ENCODE results near the gene IQCF6. TPM values are rescaled to one million over a fixed set of nuclear protein-coding genes. Genes with fewer than 3 reads are reported as not detected.
"Not testable (repeated sequence)": the region's sequence is repeated elsewhere in the genome, so short reads cannot be mapped to it uniquely, and the experiment has no call there.

The IQCF6 gene
- total and polyA plus RNA-seq, 2 of the 13 experiments (the other 11 are each of a cell fraction or from before 2014, with no cell fraction given) = not detected

DNA sequence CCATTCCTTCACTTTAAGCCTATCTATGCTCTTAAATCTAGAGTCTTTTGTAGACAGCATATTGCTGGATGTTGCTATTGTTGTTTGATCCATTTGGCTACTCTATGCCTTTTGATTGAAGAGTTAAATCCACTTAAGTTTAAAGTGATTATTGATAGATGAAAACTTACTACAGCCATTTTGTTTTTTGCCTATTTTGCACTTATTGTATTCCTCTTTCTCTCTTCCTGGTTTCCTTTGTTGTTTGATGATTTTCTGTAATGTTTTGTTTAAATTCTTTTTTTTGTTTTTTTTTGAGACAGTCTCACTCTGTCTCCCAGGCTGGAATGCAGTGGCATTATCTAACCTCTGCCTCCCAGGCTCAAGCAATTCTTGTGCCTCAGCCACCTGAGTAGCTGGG lies 19.8 kb downstream of the IQCF6 start:
- Histone ChIP-seq H3K4me2 (ENCODE audit: low read depth, low read length) (no peak overlapping the region), H4K20me1 (ENCODE audit: insufficient read depth, low read length) (no peaks in the 10 kb centered on the region), H2AFZ (ENCODE audit: low read length) (no peak overlapping the region), H3K36me3 (replicated peaks in 1 of 2; ENCODE audit: control insufficient read depth in 1 of 2, insufficient read depth in 2 of 2, low read length in 2 of 2) (no peaks in the 10 kb centered on the region), H3K27me3 (ENCODE audit: control insufficient read depth in 1 of 2, insufficient read depth in 2 of 2, low read length in 2 of 2) (no peaks in the 10 kb centered on the region), H3K9ac (ENCODE audit: insufficient read depth, low read depth, low read length) (no peak overlapping the region), H3K4me1 (ENCODE audit: insufficient read depth, low read length) (no peaks in the 10 kb centered on the region), H3K79me2 (ENCODE audit: insufficient read depth, low read length) (no peaks in the 10 kb centered on the region), H3K4me3 (replicated peaks in 1 of 3; ENCODE audit: insufficient read depth in 1 of 3, low read depth in 2 of 3, low read length in 3 of 3) (no peak overlapping the region), H3K27ac (ENCODE audit: extremely low read length, insufficient read depth, low read length) (no peak overlapping the region), H3K9me3 (ENCODE audit: low read length) (peaks cover 10% of the 10 kb centered on the region)
- in situ Hi-C loops (cut with HindIII; ENCODE audit: extremely low pct_ligation_motif_present, low pct_unique_long_range_greater_than_20kb) = no loop called here
- intact Hi-C loops (cut with micrococcal nuclease; ENCODE audit: unreplicated experiment) = no loop called here
- TF ChIP-seq RBM22 (optimal IDR thresholded peaks at IDR 0.05; ENCODE audit: low read length) (no peak), ZNF264 (CRISPR knock-in tag; IDR thresholded peaks at IDR 0.05) (no peak), ZNF441 (CRISPR knock-in tag; IDR thresholded peaks at IDR 0.05; ENCODE audit: borderline replicate concordance) (no peak), JUN (CRISPR knock-in tag; IDR thresholded peaks at IDR 0.05) (no peak), ZMAT3 (CRISPR knock-in tag; conservative IDR thresholded peaks at IDR 0.05) (no peak), POLR2AphosphoS5 (IDR thresholded peaks at IDR 0.05; ENCODE audit: low read depth, low read length) (no peak), SP140L (CRISPR knock-in tag; IDR thresholded peaks at IDR 0.05; ENCODE audit: borderline replicate concordance) (no peak), TOE1 (CRISPR knock-in tag; IDR thresholded peaks at IDR 0.05) (no peak), ZNF569 (CRISPR knock-in tag; IDR thresholded peaks at IDR 0.05; ENCODE audit: borderline replicate concordance) (no peak), NKX3-1 (CRISPR knock-in tag; IDR thresholded peaks at IDR 0.05) (no peak), NR2F1 (CRISPR knock-in tag; IDR thresholded peaks at IDR 0.05) (no peak), MAFF (IDR thresholded peaks at IDR 0.05; ENCODE audit: low read depth, low read length) (0 out of 2 replicates have a peak, but pooled peaks have one; percentile 17), CREBL2 (CRISPR knock-in tag; IDR thresholded peaks at IDR 0.05; ENCODE audit: borderline replicate concordance) (no peak), ZNF44 (CRISPR knock-in tag; IDR thresholded peaks at IDR 0.05) (no peak), MAFK (conservative IDR thresholded peaks at IDR 0.05 in 1 of 2, IDR thresholded peaks at IDR 0.05 in 1 of 2; ENCODE audit: low read length in 2 of 2) (peak in 1 of 2 experiments; percentile 37; a peak in 1 of 4 replicates), CENPX (CRISPR knock-in tag; IDR thresholded peaks at IDR 0.05) (no peak), ZNF891 (CRISPR knock-in tag; IDR thresholded peaks at IDR 0.05) (no peak)
- no peak for ATAC-seq
- no peak for FAIRE-seq
- POLR2A ChIA-PET = no interaction called here
- CTCF ChIA-PET (ENCODE audit: low intra/inter-chr PET ratio, low total read pairs) = no interaction called here
- BruUV-seq (replicated peaks) = no TSS peak
- DNase-seq (ENCODE audit: low spot score) = no peak

GRCh38 chr3:51753763-51754750 lies 25.0 kb downstream of the IQCF6 start:
- H3K27me3 ChIP-seq (ENCODE audit: control insufficient read depth in 1 of 2, insufficient read depth in 2 of 2, low read length in 2 of 2); DNase-seq (ENCODE audit: low spot score); H4K20me1 ChIP-seq (ENCODE audit: insufficient read depth, low read length); H3K9ac ChIP-seq (ENCODE audit: insufficient read depth, low read depth, low read length); ATAC-seq; CTCF ChIA-PET (ENCODE audit: low intra/inter-chr PET ratio, low total read pairs); H3K9me3 ChIP-seq (ENCODE audit: low read length); H3K4me2 ChIP-seq (ENCODE audit: low read depth, low read length); H3K79me2 ChIP-seq (ENCODE audit: insufficient read depth, low read length); POLR2A ChIA-PET; H3K27ac ChIP-seq (ENCODE audit: extremely low read length, insufficient read depth, low read length); H2AFZ ChIP-seq (ENCODE audit: low read length); H3K36me3 ChIP-seq (replicated peaks in 1 of 2; ENCODE audit: control insufficient read depth in 1 of 2, insufficient read depth in 2 of 2, low read length in 2 of 2); FAIRE-seq; in situ Hi-C loops (cut with HindIII; ENCODE audit: extremely low pct_ligation_motif_present, low pct_unique_long_range_greater_than_20kb); BruUV-seq (replicated peaks); H3K4me1 ChIP-seq (ENCODE audit: insufficient read depth, low read length); intact Hi-C loops (cut with micrococcal nuclease; ENCODE audit: unreplicated experiment); H3K4me3 ChIP-seq (replicated peaks in 1 of 3; ENCODE audit: insufficient read depth in 1 of 3, low read depth in 2 of 3, low read length in 3 of 3): not testable (repeated sequence)
- WGBS (ENCODE audit: low lambda C conversion rate) = 34% methylated on average over 13 of the region's 13 CpGs
